ENCODE results near the gene L3MBTL2.

Gene L3MBTL2

GRCh38 chr22:41274856-41275255 lies 69.7 kb downstream of the L3MBTL2 start:
- no peak for DNase-seq (ENCODE audit: low spot score)

GRCh38 chr22:41280065-41280464 lies 75.0 kb downstream of the L3MBTL2 start:
- DNase-seq (ENCODE audit: low spot score): no peak

- no peak for DNase-seq (ENCODE audit: low spot score)
Measured at GRCh38 chr22:41280854-41281253, 75.7 kb downstream of the L3MBTL2 start.

All from LoVo (cell line).